Activated T-cell treated with anti-CD3 and anti-CD28 coated beads for 48 hours (primary cell): Measurements from ENCODE around the gene AK4.

Experiments
- DNase-seq: peaks from one replicate; pipeline ENCODE4 v3.0.0-alpha.2; 2020; ENCODE audit warnings: low read depth

AK4 gene

DNA sequence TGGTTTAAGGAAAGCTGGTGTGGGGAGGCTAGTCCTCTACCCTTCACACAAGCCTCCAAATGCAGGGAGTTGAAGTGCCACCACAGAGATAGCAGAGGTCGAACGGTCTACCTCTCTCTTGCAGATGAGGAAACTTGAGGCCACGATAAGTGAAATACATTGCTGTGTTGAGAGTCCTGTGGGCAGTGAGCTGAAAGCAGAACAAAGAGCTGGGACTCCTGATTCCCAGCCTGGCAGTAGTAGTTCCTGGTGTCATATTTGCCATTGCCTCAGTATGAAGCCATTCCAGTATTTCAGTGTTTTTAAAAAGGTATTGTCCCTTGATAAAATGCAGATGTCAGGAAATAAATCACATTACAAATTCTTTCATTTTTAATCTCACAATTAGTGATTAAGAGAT is 28.6 kb downstream of the AK4 start:
- no peak for DNase-seq

DNA sequence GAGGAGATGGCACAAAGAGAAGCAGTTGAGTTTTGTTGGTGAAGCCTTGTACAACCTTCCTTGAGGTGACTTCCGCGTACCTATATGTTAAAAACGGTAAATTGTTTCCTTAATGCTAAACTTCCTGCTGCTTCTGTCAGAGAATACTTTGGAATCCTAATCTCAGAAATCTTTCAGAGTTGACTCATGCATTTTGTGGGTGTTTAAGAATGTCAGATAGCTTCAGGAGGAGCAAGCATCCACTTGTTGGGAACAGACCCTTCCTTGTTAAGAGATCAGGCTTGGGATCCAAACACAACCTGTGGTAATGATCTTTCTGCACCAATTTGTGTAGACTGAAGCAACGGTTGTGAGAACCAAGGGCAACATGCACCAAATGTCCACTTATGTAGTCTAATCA is 29.5 kb downstream of the AK4 start:
- no peak for DNase-seq

DNA sequence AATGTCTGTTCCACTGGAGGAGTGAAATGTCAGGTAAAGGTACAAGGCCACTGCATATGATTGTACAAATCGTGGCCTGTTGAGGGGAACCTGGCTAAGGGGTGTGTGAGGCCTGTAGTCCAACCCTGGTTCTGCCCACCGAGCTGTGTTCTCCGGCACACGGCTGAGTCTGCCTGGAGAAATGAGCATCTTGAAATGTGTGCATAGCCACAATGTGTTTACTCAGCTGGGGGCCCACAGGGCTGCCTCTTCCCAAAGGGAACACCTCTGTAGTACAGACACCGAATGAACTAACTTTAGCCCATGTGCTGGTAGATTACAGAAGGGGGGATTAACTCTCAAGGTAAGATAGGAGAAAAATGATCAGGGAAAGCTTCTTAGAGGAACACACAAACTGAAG is 30.2 kb downstream of the AK4 start:
- DNase-seq: no peak

DNA sequence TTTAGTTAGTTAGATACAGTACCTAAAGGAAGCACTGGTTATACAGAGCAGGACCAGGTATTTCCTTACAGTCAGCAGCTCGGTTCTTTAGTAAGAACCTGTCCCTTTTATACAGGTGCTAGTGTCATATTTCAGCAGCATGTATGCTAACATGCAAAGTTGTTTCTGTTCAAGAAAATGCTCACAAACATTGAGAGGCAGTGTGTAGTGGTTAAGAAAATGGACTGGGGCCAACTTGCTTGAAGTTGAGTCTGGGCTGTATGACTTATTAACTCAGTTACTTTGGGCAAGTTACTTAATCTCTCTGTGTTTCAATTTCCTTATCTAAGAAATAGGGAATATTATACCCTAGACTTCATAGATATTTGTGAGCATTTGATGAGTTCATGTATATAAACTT is 31.1 kb downstream of the AK4 start:
- no peak for DNase-seq

DNA sequence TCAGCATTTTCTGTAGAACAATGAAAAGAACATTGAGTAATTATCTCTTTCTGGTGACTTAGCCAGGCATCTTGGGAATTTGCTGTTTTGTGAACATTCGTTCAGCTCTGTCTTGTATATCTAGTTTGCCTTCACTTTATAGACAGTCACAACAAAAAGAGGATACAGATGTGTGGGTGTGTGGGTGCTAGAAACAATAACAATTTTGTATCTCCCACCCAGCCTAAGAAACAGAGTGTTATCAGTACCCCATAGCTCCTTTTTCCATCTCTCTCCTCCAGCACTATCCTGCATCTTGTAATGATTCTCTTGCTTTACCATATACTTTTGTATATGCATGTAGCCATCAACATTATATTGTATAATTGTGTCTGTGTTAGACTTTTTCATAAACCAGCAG is 33.0 kb downstream of the AK4 start:
- no peak for DNase-seq

DNA sequence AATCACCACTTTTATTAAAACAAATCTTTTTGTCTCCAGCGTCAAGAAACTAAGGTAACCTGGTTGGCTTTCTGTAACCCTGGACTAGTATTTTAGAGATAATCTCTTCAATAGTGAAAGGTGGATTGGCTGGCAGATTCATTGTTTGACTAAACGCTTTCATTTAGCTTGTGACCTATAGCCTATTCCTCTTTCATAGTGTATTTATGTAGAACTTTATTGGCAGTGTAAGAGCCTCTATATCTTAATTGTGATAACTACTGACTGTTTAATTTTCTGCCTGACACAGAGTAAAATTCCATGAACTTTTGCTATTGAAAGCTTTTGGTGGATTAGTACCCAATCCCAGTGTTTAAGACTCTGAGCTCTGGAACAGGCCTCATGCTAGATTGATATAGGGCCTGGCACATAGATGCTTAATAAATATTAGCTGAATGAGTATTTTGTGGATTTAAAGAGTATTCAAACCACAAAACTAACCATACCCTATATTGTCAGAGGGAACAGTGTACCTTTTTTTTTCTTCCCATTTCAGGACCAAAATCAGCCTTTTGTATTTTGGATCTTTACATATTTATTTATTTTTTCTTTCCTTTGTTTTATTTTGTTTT is 34.8 kb downstream of the AK4 start:
- DNase-seq: no peak

DNA sequence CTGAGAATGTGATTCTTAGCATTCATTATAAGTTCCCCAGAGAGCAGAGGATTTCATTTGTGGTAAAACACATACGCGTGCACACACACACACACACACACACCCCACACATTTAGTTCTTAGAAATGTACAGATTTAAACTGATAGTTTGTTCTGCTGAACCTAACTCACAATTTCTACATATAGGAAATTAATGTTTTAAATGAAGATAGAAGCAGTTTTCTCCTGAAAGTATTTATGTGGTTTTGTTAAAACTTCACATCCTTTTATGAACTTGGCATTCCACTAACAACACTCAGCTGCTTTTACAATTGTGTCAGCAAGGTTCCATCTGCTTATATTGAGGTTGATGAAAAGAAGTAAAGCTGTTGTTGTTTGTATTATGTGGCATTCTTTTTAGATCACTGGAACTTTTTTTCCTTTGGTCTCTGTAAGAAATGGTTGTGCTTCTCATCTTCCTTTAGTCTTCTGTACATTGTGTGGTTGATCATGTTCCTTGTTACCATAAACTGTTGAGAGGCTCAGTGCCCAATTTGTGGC is 41.6 kb downstream of the AK4 start:
- no peak for DNase-seq

DNA sequence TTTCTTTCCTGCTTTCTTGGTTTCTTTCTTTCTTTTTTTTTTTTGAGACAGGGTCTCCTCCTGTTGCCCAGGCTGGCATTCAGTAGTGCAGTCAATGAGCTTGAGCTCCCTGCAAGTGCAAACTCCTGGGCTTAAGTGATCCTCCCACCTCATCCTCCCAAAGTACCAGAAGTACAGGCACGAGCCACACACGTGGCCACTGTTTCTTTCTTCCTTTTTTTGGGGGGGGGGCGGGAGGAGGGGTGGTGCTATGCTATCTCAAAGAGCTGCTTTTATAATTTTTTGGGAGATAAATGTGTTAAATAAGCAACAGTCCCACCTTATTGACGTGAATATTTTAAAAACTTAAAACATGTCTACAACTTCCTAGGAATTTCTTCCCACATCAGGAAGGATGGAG is 42.2 kb downstream of the AK4 start:
- no peak for DNase-seq

DNA sequence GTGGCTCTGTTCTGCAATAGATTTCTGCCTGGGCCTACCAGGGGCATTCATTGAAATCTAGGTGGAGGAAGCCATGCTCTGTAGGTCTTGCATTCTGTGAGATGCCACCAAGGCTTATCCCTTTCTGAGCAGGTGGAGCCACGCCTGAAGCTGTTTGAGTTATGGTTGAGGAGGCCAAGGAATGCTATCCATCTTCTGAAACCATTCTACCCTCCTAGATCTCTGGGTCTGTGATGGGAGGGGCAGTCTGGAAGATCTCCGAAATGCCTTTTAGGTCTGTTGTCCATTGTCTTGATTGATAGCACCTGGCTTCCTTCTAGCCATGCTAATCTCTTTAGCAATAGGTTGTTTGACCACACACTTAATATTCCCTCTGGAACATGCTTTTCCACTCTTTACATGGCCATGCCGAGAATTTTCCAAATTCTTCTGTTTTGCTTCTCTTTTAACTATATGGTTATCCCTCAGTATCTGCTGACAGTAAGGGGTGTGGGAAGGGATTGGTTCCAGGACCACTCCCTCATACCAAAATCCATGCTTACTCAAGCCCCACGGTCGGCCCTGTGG is 45.2 kb downstream of the AK4 start:
- no peak for DNase-seq

DNA sequence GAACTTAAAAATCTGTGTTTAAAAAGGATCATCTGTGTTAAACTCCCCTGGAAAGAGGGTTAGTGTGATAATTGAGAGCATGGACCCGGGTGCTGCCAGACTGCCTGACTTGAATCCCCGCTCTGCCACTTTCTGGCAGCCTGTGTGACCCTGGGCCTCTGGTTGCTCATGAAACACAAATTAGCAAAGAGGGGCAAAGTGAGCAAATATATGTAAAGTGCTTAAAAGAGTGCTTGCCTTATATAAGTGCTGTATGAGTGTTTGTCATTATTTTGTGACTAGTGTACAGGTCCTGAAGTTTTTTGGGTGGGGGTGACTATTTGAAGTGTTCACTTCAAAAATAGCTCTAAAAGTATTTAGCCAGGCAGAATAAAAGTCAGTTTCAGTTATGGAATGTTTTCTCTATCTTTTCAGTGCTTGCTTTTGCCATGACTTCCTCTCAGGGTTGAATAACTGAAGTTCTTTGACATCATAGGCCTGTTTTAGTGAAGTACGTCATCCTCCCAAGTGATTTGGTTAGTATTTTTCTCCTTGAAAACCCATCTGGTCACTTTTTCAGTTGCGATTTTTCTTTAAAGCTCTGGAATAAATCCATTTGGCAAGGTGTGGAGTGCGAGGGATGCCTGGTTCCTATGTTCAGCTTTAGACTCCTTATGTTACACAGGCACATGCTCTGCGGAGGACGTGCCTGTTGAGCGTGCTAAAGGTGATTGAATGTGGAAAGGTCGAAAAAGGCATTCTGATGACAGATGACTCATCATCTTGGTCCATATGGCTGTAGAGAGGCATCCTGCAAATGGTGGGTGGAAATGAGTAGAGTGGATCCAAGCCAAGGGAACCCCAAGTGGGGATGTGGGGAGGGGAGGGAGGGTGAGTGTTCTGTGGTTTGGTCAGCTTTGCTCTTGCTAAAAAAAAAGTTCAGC is 47.8 kb downstream of the AK4 start:
- no peak for DNase-seq

DNA sequence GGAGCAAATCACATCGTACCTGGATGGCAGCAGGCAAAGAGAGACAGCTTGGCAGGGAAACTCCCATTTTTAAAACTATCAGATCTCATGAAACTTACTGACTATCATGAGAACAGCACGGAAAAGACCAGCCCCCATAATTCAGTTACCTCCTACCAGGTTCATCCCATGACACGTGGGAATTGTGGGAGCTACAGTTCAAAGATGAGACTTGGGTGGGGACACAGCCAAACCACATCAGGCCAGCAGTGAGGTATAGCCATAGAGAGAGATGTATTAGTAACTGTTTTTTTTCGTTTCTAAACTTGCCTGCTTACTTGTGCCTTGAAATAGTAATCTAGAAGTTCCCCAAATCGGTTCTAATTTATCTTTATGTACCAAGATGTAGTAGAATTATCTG is 48.9 kb downstream of the AK4 start:
- DNase-seq: no peak

DNA sequence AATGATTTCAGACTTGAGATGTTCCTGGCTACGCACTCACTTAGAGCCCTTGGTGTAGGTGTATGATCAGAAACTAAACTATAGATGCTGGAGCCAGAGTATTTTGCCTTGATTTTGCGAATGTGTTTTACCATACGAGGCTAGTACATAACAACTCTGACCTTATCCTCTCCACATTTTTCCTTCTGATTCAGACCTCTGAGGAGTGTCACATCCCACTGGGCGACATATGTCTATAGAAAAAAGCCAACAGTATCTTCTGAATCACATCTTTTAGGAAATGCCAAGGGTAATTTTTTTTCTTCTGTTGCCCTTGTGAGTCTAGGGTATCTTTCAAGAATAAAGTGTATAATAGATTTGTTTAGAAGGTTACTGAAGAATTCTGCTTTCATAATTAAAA is 49.6 kb downstream of the AK4 start:
- DNase-seq: no peak

DNA sequence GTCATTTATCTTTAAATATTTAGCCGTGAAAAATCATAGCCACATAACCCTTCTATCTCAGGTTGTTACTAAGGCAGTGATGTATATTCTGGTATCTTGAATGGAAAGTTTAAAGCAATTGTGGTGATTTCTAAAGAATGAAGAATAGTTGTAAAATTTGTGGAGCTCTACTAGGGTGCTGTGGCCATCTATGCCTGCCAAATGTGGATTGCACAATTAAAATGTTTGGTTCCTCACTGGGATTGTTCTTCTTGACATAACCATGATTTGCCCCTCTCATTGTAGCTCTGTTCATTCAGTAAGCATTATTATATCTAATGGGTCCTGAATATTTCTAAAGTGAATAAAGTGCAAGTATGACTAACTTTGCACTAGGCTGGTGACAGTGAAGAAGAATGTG is 50.1 kb downstream of the AK4 start:
- DNase-seq: no peak

DNA sequence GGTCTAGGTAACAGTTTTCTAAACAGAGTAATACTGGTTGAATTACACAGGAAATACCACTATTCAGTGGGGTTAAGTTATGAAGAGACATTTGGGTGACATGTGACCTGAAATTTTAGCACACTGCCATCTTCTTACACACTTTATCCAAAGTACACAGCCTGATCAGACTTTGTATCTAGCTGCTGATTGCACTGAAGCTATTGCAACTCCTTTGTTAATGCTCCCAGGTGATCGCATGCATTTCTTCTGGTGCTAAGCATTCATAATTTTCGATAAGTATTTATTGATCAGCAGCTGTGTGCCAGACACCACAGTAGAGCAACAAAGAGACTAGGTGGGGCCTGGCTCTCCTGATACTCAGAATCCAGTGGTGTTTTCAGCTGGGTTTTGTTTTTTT is 52.4 kb downstream of the AK4 start:
- DNase-seq: no peak

DNA sequence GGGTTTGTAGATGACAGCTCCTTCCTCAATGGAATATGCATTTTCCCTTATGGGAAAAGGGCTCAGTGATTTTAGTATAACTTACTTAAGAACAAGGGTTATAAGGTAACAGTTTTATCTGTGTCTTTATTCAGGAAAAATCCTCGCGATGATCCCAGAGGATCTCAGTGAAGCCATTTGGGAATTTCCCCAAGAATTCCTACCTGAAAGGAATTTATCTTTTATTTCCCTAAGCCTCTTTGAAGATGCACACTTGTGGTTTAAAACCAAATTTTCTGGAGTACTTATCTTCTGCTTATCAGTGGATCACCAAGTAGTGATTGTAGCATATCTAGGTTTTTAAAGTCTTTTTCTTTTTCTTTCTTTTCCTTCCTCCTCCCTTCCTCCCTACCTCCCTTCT is 58.8 kb downstream of the AK4 start:
- no peak for DNase-seq

DNA sequence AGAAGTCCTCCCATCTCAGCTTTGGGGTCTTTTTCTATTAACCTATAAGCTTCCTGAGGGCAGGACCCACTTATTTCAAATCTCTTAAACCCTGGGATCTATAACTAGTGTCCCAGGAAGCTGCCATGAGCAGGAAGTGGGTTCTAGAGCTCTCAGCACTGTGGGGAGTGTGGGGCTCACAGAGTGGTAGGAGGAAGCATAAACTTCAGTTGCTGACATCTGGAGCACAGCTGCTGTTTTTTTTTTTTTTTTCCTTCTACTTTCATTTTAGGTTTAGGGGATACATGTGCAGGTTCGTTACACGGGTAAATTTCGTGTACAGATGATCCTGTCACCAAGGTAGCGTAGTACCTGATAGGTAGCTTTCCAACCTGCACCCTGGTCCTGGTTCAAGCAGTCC is 59.3 kb downstream of the AK4 start:
- DNase-seq: no peak

DNA sequence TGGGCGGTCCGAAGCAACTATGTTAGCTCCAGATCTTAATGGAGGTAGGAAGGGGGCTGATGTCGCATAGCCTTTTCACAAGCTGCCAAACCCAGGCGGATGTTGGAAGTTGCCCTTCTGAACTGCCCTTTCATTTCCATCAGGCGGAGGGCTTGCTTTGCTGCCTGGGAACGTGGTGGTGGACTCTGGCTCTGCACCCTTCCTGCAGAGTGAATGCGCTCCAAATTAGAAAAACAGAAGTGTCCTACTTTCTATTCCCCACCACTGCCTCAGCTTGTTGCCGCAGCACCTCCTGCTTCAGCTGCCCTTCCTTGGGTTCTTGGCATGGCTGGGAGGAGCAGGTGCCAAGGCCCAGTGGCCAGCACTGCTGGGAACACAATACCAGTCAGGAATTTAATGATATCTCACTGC is 60.6 kb downstream of the AK4 start:
- DNase-seq: no peak

DNA sequence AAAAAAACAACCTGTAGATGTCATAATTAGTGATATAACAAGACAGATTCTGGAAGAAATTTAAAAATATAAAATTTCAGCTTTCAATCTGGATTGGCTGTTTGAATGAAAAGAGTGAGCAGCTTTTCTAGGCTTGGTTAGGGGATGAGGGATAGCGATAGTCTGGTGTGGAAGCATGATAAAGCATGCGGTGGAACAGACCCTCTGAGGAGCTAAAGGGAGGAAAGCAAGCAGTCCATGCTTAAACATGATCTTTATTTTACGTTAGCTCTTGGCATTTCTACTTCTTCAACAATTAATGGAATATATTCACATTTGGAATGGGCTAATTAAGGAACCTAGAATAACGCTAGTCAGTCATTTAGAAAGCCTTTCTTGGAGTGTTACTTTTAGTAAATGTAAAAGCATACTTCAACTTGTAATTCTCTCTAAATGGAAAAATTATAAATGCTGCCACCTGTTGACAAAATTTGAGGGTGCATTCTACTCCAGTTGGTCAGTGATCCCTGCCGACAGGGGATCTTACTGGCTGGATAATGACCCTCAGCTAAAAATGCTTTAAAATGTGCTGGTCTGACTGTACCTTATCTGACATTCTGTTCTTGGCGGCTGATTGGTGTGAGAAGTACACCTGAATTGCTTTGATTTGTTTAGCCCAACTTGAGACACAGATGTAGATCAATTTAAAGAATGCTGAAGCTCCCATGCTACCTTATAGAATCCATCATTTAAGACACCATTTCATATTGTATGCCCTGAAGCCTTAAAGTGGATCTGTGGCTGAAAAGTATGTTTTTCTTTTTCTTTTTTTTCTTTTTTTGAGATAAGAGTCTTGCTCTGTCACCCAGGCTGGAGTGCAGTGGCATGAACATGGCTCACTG is 61.2 kb downstream of the AK4 start:
- no peak for DNase-seq

DNA sequence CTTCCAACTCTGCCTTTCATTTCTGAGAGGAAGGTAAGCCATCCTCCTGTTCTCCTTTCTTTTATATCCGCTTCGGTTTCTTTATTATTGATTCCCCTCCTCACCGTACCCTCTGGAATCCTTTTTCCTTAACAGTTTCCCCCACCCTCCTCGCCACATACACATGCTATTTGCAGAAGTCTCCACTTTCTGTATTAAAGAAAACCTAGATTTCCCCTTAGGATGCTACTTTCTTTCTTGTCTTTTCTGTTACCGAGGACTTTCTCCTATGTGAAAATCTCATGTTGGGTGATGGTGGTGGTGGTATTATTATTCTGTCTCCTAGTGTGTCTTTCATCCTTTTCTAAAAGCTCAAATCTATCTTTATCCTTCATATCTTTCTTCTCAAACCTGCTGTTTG is 62.3 kb downstream of the AK4 start:
- DNase-seq: no peak

DNA sequence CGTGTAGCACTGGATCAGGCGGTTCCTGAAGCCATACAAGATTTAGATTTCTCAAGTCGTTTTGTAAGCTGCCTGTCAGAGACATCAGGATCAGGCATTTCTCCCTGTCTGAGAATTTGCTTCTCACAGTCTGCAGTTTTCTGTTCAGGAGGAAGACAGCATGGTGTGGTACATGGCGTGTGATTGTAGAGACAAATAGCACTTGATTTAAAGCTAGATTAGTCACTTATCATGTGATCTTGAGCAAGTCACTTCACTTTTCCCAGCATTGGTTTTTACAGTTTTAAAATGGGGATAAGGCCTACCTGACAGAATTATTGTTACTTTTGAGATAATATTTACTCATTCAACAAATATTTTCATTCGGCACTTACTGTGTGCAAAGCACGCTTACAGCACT is 63.3 kb downstream of the AK4 start:
- DNase-seq: no peak

DNA sequence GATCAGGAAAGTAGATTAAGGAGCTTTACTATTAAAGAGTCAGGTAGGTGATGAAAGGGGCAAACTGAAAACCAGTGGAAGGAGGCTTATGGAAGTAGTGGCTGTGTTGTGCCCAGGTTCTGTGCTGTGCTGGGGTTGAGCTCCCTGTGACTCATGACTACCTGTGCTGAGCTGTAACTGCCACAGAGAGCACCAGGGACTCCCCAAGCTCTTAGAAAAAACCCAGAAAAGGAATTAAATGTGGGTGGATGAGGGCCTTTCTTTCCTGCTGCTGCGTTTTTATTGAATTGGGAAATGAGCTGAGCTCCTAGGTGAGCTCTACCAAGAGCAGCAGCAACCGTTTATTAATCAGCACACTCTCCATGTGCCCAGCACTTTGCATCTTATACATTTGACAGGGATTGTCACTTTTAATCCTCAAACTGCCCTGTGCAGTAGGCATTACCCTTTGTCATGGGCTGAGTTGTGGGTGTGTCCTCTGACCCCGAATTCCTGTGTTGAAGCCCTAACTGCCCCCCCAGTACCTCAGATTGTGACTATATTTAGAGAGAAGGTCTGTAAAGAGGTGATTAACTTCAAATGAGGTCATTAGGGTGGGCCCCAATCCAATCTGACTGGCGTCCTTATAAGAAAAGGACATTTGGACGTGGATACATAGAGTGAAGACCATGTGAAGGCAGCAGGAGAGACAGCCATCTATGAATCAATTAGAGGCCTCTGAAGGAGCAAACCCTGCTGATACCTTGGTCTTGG is 65.4 kb downstream of the AK4 start:
- DNase-seq: peak; percentile 4
